Stimulated activated CD8-positive, alpha-beta memory T cell treated with anti-CD3 and anti-CD28 coated beads, Interleukin-12 subunit alpha, Interleukin-12 subunit beta, amount 100 ng/mL, for 4 hours (primary cell): Measurements from ENCODE around the gene SOBP.

Source experiments
- DNase-seq: peaks from one replicate; pipeline ENCODE4 v3.0.0-alpha.2; 2020; ENCODE audit warnings: low read depth

Gene SOBP

GRCh38 chr6:107523054-107523791 lies 33.3 kb downstream of the SOBP start:
- no peak for DNase-seq

GRCh38 chr6:107523794-107524193 lies 33.9 kb downstream of the SOBP start:
- no peak for DNase-seq

GRCh38 chr6:107524626-107525025 lies 34.7 kb downstream of the SOBP start:
- DNase-seq, result no peak

- DNase-seq, result no peak
Observed at GRCh38 chr6:107531868-107532267, 42.0 kb downstream of the SOBP start.

- no peak for DNase-seq
Observed at GRCh38 chr6:107532706-107533105, 42.8 kb downstream of the SOBP start.

GRCh38 chr6:107533415-107534059 lies 43.6 kb downstream of the SOBP start:
- DNase-seq, result no peak

GRCh38 chr6:107534571-107535141 lies 44.7 kb downstream of the SOBP start:
- DNase-seq, result no peak

GRCh38 chr6:107535626-107536025 lies 45.7 kb downstream of the SOBP start:
- no peak for DNase-seq

- DNase-seq, result no peak
Observed at GRCh38 chr6:107536180-107536961, 46.5 kb downstream of the SOBP start.

- DNase-seq, result no peak
Observed at GRCh38 chr6:107537559-107537958, 47.6 kb downstream of the SOBP start.

GRCh38 chr6:107538856-107539387 lies 49.0 kb downstream of the SOBP start:
- DNase-seq, result no peak

GRCh38 chr6:107539409-107539808 lies 49.5 kb downstream of the SOBP start:
- DNase-seq, result no peak

GRCh38 chr6:107539849-107540464 lies 50.0 kb downstream of the SOBP start:
- no peak for DNase-seq

- DNase-seq, result no peak
Observed at GRCh38 chr6:107540465-107540857, 50.5 kb downstream of the SOBP start.

- no peak for DNase-seq
Observed at GRCh38 chr6:107542192-107542668, 52.3 kb downstream of the SOBP start.

- no peak for DNase-seq
Observed at GRCh38 chr6:107543088-107543487, 53.2 kb downstream of the SOBP start.

- DNase-seq, result no peak
Observed at GRCh38 chr6:107543567-107543966, 53.6 kb downstream of the SOBP start.

- DNase-seq, result no peak
Observed at GRCh38 chr6:107545763-107546162, 55.8 kb downstream of the SOBP start.

GRCh38 chr6:107546691-107547450 lies 57.0 kb downstream of the SOBP start:
- DNase-seq, result no peak

GRCh38 chr6:107547451-107547840 lies 57.5 kb downstream of the SOBP start:
- DNase-seq, result no peak

- DNase-seq, result no peak
Observed at GRCh38 chr6:107550241-107550840, 60.4 kb downstream of the SOBP start.
